GM12878 (cell line): ENCODE data around the gene SNAPC3. TPM values are rescaled to one million over a fixed set of nuclear protein-coding genes. Genes with fewer than 3 reads are reported as not detected.
"Not testable (repeated sequence)": the region's sequence is repeated elsewhere in the genome, so short reads cannot be mapped to it uniquely, and the experiment has no call there.

Experiments
- ATAC-seq: fragments of 200-7000 bp; cut with Tn5 transposase; 3 replicates; pipeline ENCODE4 v1.9.1; 2020; ENCODE audit warnings: mild to moderate bottlenecking, moderate library complexity
- BruUV-seq: library from RNA; stranded (reverse); fragments of 400-500 nt; replicated peaks from 2 replicates; lab custom pipeline; 2021; lab: Mats Ljungman, UMichigan
- CTCF ChIA-PET: fragments of 300-600 bp; sonication (Branson Sonifier 250); formaldehyde crosslinking; extraction: SDS; loops from one replicate; lab custom pipeline; 2021; ENCODE audit warnings: inconsistent platforms; lab: Yijun Ruan, JAX
- POLR2A ChIA-PET: fragments of 350-600 bp; formaldehyde crosslinking; extraction: SDS; loops from one replicate; lab custom pipeline; 2021; ENCODE audit warnings: inconsistent platforms; lab: Charles Lee
- RAD21 ChIA-PET: fragments of 300-600 bp; sonication (Branson Sonifier 250); formaldehyde crosslinking; loops from one replicate; lab custom pipeline; 2023; ENCODE audit warnings: antibody characterized with exemption; ENCODE audit not compliant: unreplicated experiment; lab: Charles Lee
- SMC1A ChIA-PET: fragments of 300-600 bp; sonication (Branson Sonifier 250); formaldehyde crosslinking; loops from one replicate; lab custom pipeline; 2023; ENCODE audit not compliant: unreplicated experiment, uncharacterized antibody; lab: Charles Lee
- DNase-seq: peaks from one replicate; pipeline ENCODE4 v3.0.0-alpha.2; 2011; ENCODE audit warnings: low read depth, low spot score
- FAIRE-seq: peaks from 3 replicates; lab custom pipeline; 2011; peaks lifted over from hg19 to GRCh38; lab: Jason Lieb, UNC
- H2AFZ ChIP-seq: 2 replicates; pipeline ENCODE4 v1.6.0; 2011; ENCODE audit warnings: low read depth, low read length, control low read depth; ENCODE audit not compliant: control insufficient read depth
- H3K27ac ChIP-seq: 2 replicates; pipeline ENCODE4 v1.5.1; 2011; ENCODE audit warnings: control low read depth; ENCODE audit not compliant: control insufficient read depth, insufficient read depth
- H3K27me3 ChIP-seq, 2 experiments: replicated peaks in 1 of 2; 2 replicates each; pipeline versions ENCODE4 v1.6.0 to v1.6.1; 2011; ENCODE audit warnings: low read length in 1 of 2; ENCODE audit not compliant: control insufficient read depth in 2 of 2, insufficient read depth in 2 of 2
- H3K36me3 ChIP-seq, 2 experiments: 2 replicates each; pipeline ENCODE4 v1.5.1; 2011; ENCODE audit warnings: low read length in 1 of 2; ENCODE audit not compliant: control insufficient read depth in 2 of 2, insufficient read depth in 2 of 2
- H3K4me1 ChIP-seq: 2 replicates; pipeline ENCODE4 v1.6.1; 2011; ENCODE audit warnings: mild to moderate bottlenecking, low read length, moderate library complexity, mixed read lengths; ENCODE audit not compliant: control insufficient read depth, insufficient read depth
- H3K4me2 ChIP-seq: 2 replicates; pipeline ENCODE4 v1.6.0; 2011; ENCODE audit warnings: control low read depth; ENCODE audit not compliant: control insufficient read depth, insufficient read depth
- H3K4me3 ChIP-seq: fragments of 200-600 bp; sonication (generic); 2 replicates; pipeline ENCODE4 v1.5.1; 2016
- H3K79me2 ChIP-seq: 2 replicates; pipeline ENCODE4 v1.6.0; 2011; ENCODE audit warnings: low read length; ENCODE audit not compliant: control insufficient read depth, insufficient read depth
- H3K9ac ChIP-seq: 2 replicates; pipeline ENCODE4 v1.8.0; 2011; ENCODE audit warnings: low read length, control low read depth, mixed read lengths; ENCODE audit not compliant: control insufficient read depth, insufficient read depth
- H3K9me3 ChIP-seq: replicated peaks from 3 replicates; pipeline ENCODE4 v1.5.1; 2011; ENCODE audit warnings: mild to moderate bottlenecking, low read length; ENCODE audit not compliant: control insufficient read depth, insufficient read depth
- H4K20me1 ChIP-seq: 2 replicates; pipeline ENCODE4 v1.6.0; 2011; ENCODE audit not compliant: control insufficient read depth, insufficient read depth
- BRCA1 ChIP-seq: IDR thresholded peaks from 2 replicates; pipeline ENCODE4 v1.6.1; 2011; ENCODE audit warnings: low read depth, low read length, improper control_type of control experiment
- CBFB ChIP-seq: IDR thresholded peaks from 2 replicates; pipeline ENCODE4 v1.6.1; 2016; ENCODE audit warnings: antibody characterized with exemption, low read depth
- CEBPB ChIP-seq, 2 experiments: fragments of 150-350 bp in 1 of 2; IDR thresholded peaks; 2 replicates each; pipeline ENCODE4 v1.6.1; 2012 to 2014; ENCODE audit warnings: low read depth in 2 of 2, low read length in 2 of 2, borderline replicate concordance in 1 of 2, inconsistent platforms in 1 of 2
- HSF1 ChIP-seq: fragments of 150-350 bp; IDR thresholded peaks from 2 replicates; pipeline ENCODE4 v1.6.1; 2014; ENCODE audit warnings: mild to moderate bottlenecking, low read depth, low read length
- LARP7 ChIP-seq: fragments of 450-650 bp; IDR thresholded peaks from 2 replicates; pipeline ENCODE4 v1.6.1; 2017; ENCODE audit warnings: mild to moderate bottlenecking
- MAX ChIP-seq: IDR thresholded peaks from 2 replicates; pipeline ENCODE4 v1.6.1; 2012; ENCODE audit warnings: low read depth, low read length, improper control_type of control experiment
- MTA2 ChIP-seq: fragments of 450-650 bp; IDR thresholded peaks from 2 replicates; pipeline ENCODE4 v1.6.1; 2016; ENCODE audit warnings: low read depth, mild to moderate bottlenecking, moderate library complexity
- NR2C2 ChIP-seq: IDR thresholded peaks from 2 replicates; pipeline ENCODE4 v1.6.1; 2011; ENCODE audit warnings: borderline replicate concordance, low read depth; ENCODE audit not compliant: control insufficient read depth, insufficient read length
- POU2F2 ChIP-seq: IDR thresholded peaks from 3 replicates; pipeline ENCODE4 v1.6.1; 2011; ENCODE audit warnings: low read depth, mild to moderate bottlenecking, low read length, borderline replicate concordance
- RUNX3 ChIP-seq: IDR thresholded peaks from 2 replicates; pipeline ENCODE4 v1.6.1; 2012; ENCODE audit warnings: low read length, inconsistent platforms
- WGBS: methylation state at CpG from one replicate; pipeline ENCODE4 v1.1.6; 2016; ENCODE audit warnings: low lambda C conversion rate; ENCODE audit not compliant: insufficient replicate concordance, insufficient coverage; ENCODE audit errors: missing lambda C conversion rate; 5-methylcytosine and 5-hydroxymethylcytosine counted together
- in situ Hi-C: fragments of 300-500 bp; cut with MboI; formaldehyde crosslinking; loops from 9 replicates; pipeline ENCODE4 v1.14.3; 2018; ENCODE audit warnings: mixed read lengths
- intact Hi-C: fragments of 100-400 bp; cut with micrococcal nuclease; formaldehyde crosslinking; loops from one replicate; pipeline ENCODE4 v1.14.2; 2022; ENCODE audit not compliant: unreplicated experiment
- polyA plus RNA-seq, 11 experiments: library from polyadenylated mRNA; depleted of rRNA in 4 of 11; unstranded in 6 of 11; stranded (reverse) in 5 of 11; fragments of >200 nt; fragmentation: Nextera tagmentation in 4 of 11; fragmentation: Illumina TruSeq in 1 of 11; extraction: Ambion mirVana in 4 of 11; extraction: Trizol in 1 of 11; gene quantifications; 1 replicate in 1 of 11; 2 replicates in 10 of 11; pipeline versions ENCODE4 v1.2.1 to v1.2.3, GENCODE V29; 2011 to 2016; ENCODE audit warnings: inconsistent platforms in 2 of 11, missing spikeins in 2 of 11, low read depth in 1 of 11
- total RNA-seq, 4 experiments: library from RNA; depleted of rRNA in 3 of 4; stranded (reverse); fragments of >200 nt in 3 of 4; fragmentation: Illumina TruSeq in 1 of 4; extraction: Trizol in 1 of 4; gene quantifications; 2 replicates each; pipeline versions ENCODE4 v1.2.1 to v1.2.3, GENCODE V29; 2013 to 2021

The SNAPC3 gene
- total and polyA plus RNA-seq, 10 of the 15 experiments (the other 5 are each of a cell fraction or from before 2014, with no cell fraction given) = 5.7 to 47.4 (median 24.6) TPM

GRCh38 chr9:15433661-15434060, 11.0 kb downstream of the SNAPC3 start (continued):
- TF ChIP-seq HSF1 (no peak), CBFB (peak; percentile 47; the same call in 1 of the 2 replicates), RUNX3 (peak; percentile 73), NR2C2 (no peak), BRCA1 (no peak), POU2F2 (no peak), LARP7 (no peak)

- SMC1A ChIA-PET = no interaction called here
- H3K79me2 ChIP-seq = peaks cover 8% of the 10 kb centered on the region
- intact Hi-C loops = no loop called here
Observed at GRCh38 chr9:15438891-15439290, 16.2 kb downstream of the SNAPC3 start.

DNA sequence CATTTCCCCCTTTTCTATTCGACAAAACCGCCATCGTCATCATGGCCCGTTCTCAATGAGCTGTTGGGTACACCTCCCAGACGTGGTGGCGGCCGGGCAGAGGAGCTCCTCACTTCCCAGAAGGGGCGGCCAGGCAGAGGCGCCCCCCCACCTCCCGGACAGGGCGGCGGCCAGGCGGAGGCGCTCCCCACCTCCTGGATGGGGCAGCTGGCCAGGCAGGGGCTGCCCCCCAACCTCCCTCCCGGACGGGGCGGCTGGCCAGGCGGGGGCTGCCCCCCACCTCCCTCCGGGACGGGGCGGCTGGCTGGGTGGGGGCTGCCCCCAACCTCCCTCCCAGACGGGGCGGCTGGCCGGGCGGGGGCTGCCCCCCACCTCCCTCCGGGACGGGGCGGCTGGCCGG, 19.2 kb downstream of the SNAPC3 start:
- ATAC-seq, H4K20me1 ChIP-seq, in situ Hi-C loops, FAIRE-seq, H3K4me3 ChIP-seq, RAD21 ChIA-PET, H3K27me3 ChIP-seq, intact Hi-C loops, H3K9me3 ChIP-seq, H2AFZ ChIP-seq, BruUV-seq, H3K79me2 ChIP-seq, POLR2A ChIA-PET, H3K4me2 ChIP-seq, CTCF ChIA-PET, H3K4me1 ChIP-seq, H3K9ac ChIP-seq, SMC1A ChIA-PET, H3K27ac ChIP-seq, DNase-seq: not testable (repeated sequence)
- 96% methylated on average over 7 of the region's 29 CpGs for WGBS
- peaks cover 15 to 25% of the 10 kb centered on the region in 2 experiments for H3K36me3 ChIP-seq

More at GRCh38 chr9:15438891-15439290, 16.2 kb downstream of the SNAPC3 start:
- Histone ChIP-seq H3K4me1 (no peaks in the 10 kb centered on the region), H3K36me3 (peaks cover 5 to 16% of the 10 kb centered on the region in 2 experiments), H3K9me3 (no peaks in the 10 kb centered on the region; the same call in 2 of the 3 replicates), H2AFZ (no peak overlapping the region), H3K4me3 (no peak overlapping the region), H3K27ac (no peak overlapping the region), H3K27me3 (no peaks in the 10 kb centered on the region), H3K9ac (no peak overlapping the region), H3K4me2 (no peak overlapping the region), H4K20me1 (no peaks in the 10 kb centered on the region; the same call in 1 of the 2 replicates)
- DNase-seq (no peak), ATAC-seq (no peak), FAIRE-seq (no peak)
- in situ Hi-C loops = no loop called here
- WGBS = over 99% methylated on average over 7 of the region's 7 CpGs
- ChIA-PET RAD21 (no interaction called here), POLR2A (no interaction called here), CTCF (no interaction called here)
- no peak for TF ChIP-seq MTA2
- TF ChIP-seq MAX = no peak
- TF ChIP-seq CEBPB (IDR thresholded peaks at IDR 0.05; ENCODE audit: borderline replicate concordance in 1 of 2, low read depth in 2 of 2, low read length in 2 of 2) = no peak
- no TSS peak for BruUV-seq
